GM20431 (cell line): ENCODE measurements around the gene TMEM17.

Experiments used
- in situ Hi-C: fragments of 300-500 bp; cut with MseI, MboI; formaldehyde crosslinking; loops from one replicate; pipeline ENCODE4 v1.15.0; 2020; ENCODE audit warnings: low sequenced_read_pairs; ENCODE audit not compliant: unreplicated experiment

Gene TMEM17

GRCh38 chr2:62458671-62459081, 47.3 kb downstream of the TMEM17 start:
- in situ Hi-C loops: loop anchor here (10.0 kb wide), 1 partner anchor 316 kb away; no protein-coding TSS in a partner anchor

GRCh38 chr2:62458206-62458641, 47.8 kb downstream of the TMEM17 start:
- in situ Hi-C loops: loop anchor here (10.0 kb wide), 1 partner anchor 317 kb away; no protein-coding TSS in a partner anchor

GRCh38 chr2:62457556-62457955, 48.4 kb downstream of the TMEM17 start:
- in situ Hi-C loops: loop anchor here (10.0 kb wide), 1 partner anchor 317 kb away; no protein-coding TSS in a partner anchor

- in situ Hi-C loops: loop anchor here (10.0 kb wide), 1 partner anchor 318 kb away; no protein-coding TSS in a partner anchor
Measured at GRCh38 chr2:62456721-62457539, 49.1 kb downstream of the TMEM17 start.

- in situ Hi-C loops: loop anchor here (10.0 kb wide), 1 partner anchor 319 kb away; no protein-coding TSS in a partner anchor
Measured at GRCh38 chr2:62455957-62456692, 49.9 kb downstream of the TMEM17 start.

GRCh38 chr2:62453955-62454354, 52.0 kb downstream of the TMEM17 start:
- in situ Hi-C loops: loop anchor here (10.0 kb wide), 1 partner anchor 321 kb away; no protein-coding TSS in a partner anchor

GRCh38 chr2:62452701-62453454, 53.1 kb downstream of the TMEM17 start:
- in situ Hi-C loops: loop anchor here (10.0 kb wide), 1 partner anchor 322 kb away; no protein-coding TSS in a partner anchor

- in situ Hi-C loops: loop anchor here (10.0 kb wide), 1 partner anchor 324 kb away; no protein-coding TSS in a partner anchor
Measured at GRCh38 chr2:62450716-62451191, 55.2 kb downstream of the TMEM17 start.
